AG04449 (cell line): ENCODE results near the gene AGBL4.

Experiments
- CTCF ChIA-PET: fragments of 350-600 bp; formaldehyde crosslinking; extraction: SDS; loops from one replicate; lab custom pipeline; 2021; ENCODE audit warnings: antibody characterized with exemption; lab: Yijun Ruan, JAX
- POLR2A ChIA-PET: fragments of 400-600, 350-600 bp; formaldehyde crosslinking; extraction: SDS; loops from one replicate; lab custom pipeline; 2020; ENCODE audit warnings: antibody characterized with exemption, inconsistent platforms; lab: Yijun Ruan, JAX
- DNase-seq: peaks from one replicate; pipeline ENCODE4 v3.0.0-alpha.2; 2010; ENCODE audit warnings: low read depth, low spot score
- H3K4me3 ChIP-seq: 2 replicates; pipeline ENCODE4 v1.5.1; 2011; ENCODE audit warnings: low read depth, mild to moderate bottlenecking, control low read depth, low read length
- CTCF ChIP-seq: IDR thresholded peaks from one replicate; pipeline ENCODE4 v1.5.1; 2011; ENCODE audit warnings: mild to moderate bottlenecking, moderate library complexity, low read length, control low read depth, inconsistent platforms; ENCODE audit not compliant: insufficient read depth; ENCODE audit errors: missing control alignments

AGBL4 gene

GRCh38 chr1:48977273-48977672 is 1046.5 kb downstream of the AGBL4 start:
- POLR2A ChIA-PET: no interaction called here
- DNase-seq: no peak
- H3K4me3 ChIP-seq: no peak overlapping the region
- TF ChIP-seq CTCF: no peak
- CTCF ChIA-PET: no interaction called here

GRCh38 chr1:48969971-48970370 is 1053.8 kb downstream of the AGBL4 start:
- CTCF ChIA-PET: no interaction called here
- DNase-seq: no peak
- H3K4me3 ChIP-seq: no peak overlapping the region
- no peak for TF ChIP-seq CTCF
- POLR2A ChIA-PET: no interaction called here

GRCh38 chr1:48967318-48967717 is 1056.4 kb downstream of the AGBL4 start:
- CTCF ChIA-PET: no interaction called here

GRCh38 chr1:48966583-48966982 is 1057.2 kb downstream of the AGBL4 start:
- no peak for TF ChIP-seq CTCF

More at GRCh38 chr1:48967318-48967717, 1056.4 kb downstream of the AGBL4 start:
- POLR2A ChIA-PET: no interaction called here
- DNase-seq: no peak
- no peak overlapping the region for H3K4me3 ChIP-seq
- TF ChIP-seq CTCF: no peak

GRCh38 chr1:48960320-48960719 is 1063.4 kb downstream of the AGBL4 start:
- ChIA-PET CTCF (no interaction called here), POLR2A (interaction anchor here (0.6 kb wide), 1 partner anchor 467 kb away, joined by 3 read pairs; no protein-coding TSS in a partner anchor)
- no peak overlapping the region for H3K4me3 ChIP-seq
- TF ChIP-seq CTCF: no peak
- no peak for DNase-seq

More at GRCh38 chr1:48966583-48966982, 1057.2 kb downstream of the AGBL4 start:
- H3K4me3 ChIP-seq: no peak overlapping the region
- ChIA-PET POLR2A (no interaction called here), CTCF (no interaction called here)
- no peak for DNase-seq

- H3K4me3 ChIP-seq: no peak overlapping the region
- no peak for TF ChIP-seq CTCF
- CTCF ChIA-PET: interaction anchor here (0.9 kb wide), 1 partner anchor 20 kb away, joined by 3 read pairs; no protein-coding TSS in a partner anchor
- no peak for DNase-seq
- POLR2A ChIA-PET: no interaction called here
Measured at GRCh38 chr1:48955774-48956173, 1068.0 kb downstream of the AGBL4 start.
